K562 (cell line): ENCODE results near the gene RARG. TPM values are rescaled to one million over a fixed set of nuclear protein-coding genes. Genes with fewer than 3 reads are reported as not detected.

Source experiments
- FIP1L1 ChIP-seq: fragments of 200-400 bp; formaldehyde crosslinking; IDR thresholded peaks from 2 replicates; pipeline ENCODE4 v1.6.1; 2018; ENCODE audit warnings: mild to moderate bottlenecking, low read depth, low read length; ENCODE audit not compliant: poor library complexity, severe bottlenecking
- FOXK2 ChIP-seq, 2 experiments: fragments of 450-650 bp; IDR thresholded peaks in 1 of 2; conservative IDR thresholded peaks in 1 of 2; 2 replicates each; pipeline ENCODE4 v1.6.1; 2016; ENCODE audit warnings: low read depth in 2 of 2, mild to moderate bottlenecking in 1 of 2
- GATAD2B ChIP-seq: fragments of 450-650 bp; IDR thresholded peaks from 2 replicates; pipeline ENCODE4 v1.6.1; 2017; ENCODE audit warnings: mild to moderate bottlenecking, borderline replicate concordance
- GTF2F1 ChIP-seq: IDR thresholded peaks from 2 replicates; pipeline ENCODE4 v1.6.1; 2011; ENCODE audit warnings: low read depth, low read length, improper control_type of control experiment
- HDAC1 ChIP-seq, 2 experiments: fragments of 450-650 bp; IDR thresholded peaks; 2 replicates each; pipeline ENCODE4 v1.6.1; 2016 to 2017; ENCODE audit warnings: inconsistent platforms in 1 of 2, mild to moderate bottlenecking in 1 of 2, moderate library complexity in 1 of 2
- KLF1 ChIP-seq: fragments of 450-650 bp; IDR thresholded peaks from 2 replicates; pipeline ENCODE4 v1.6.1; 2016; ENCODE audit warnings: missing genetic modification characterization, missing compliant biosample characterization
- MBD2 ChIP-seq: sonication (generic); IDR thresholded peaks from 2 replicates; pipeline ENCODE4 v1.6.1; 2016; ENCODE audit warnings: low read depth, borderline replicate concordance
- MCM3 ChIP-seq: fragments of 450-650 bp; IDR thresholded peaks from 2 replicates; pipeline ENCODE4 v1.6.1; 2016
- MTA2 ChIP-seq: fragments of 450-650 bp; IDR thresholded peaks from 2 replicates; pipeline ENCODE4 v1.6.1; 2016; ENCODE audit warnings: low read depth
- NCOR1 ChIP-seq: fragments of 450-650 bp; IDR thresholded peaks from 2 replicates; pipeline ENCODE4 v1.6.1; 2016; ENCODE audit warnings: mild to moderate bottlenecking, moderate library complexity
- NEUROD1 ChIP-seq: fragments of 150-350 bp; IDR thresholded peaks from 2 replicates; pipeline ENCODE4 v1.6.1; 2014; ENCODE audit warnings: borderline replicate concordance, low read length, low read depth; ENCODE audit not compliant: partially characterized antibody
- NFE2L1 ChIP-seq: fragments of 450-650 bp; IDR thresholded peaks from 2 replicates; pipeline ENCODE4 v1.6.1; 2016; ENCODE audit warnings: missing genetic modification characterization, low read depth, mild to moderate bottlenecking, missing compliant biosample characterization, moderate library complexity, borderline replicate concordance
- NONO ChIP-seq, 2 experiments: fragments of 200-400 bp in 1 of 2; fragments of 450-650 bp in 1 of 2; formaldehyde crosslinking in 1 of 2; IDR thresholded peaks; 2 replicates each; pipeline ENCODE4 v1.6.1; 2017; ENCODE audit warnings: low read depth in 2 of 2, mild to moderate bottlenecking in 2 of 2, moderate library complexity in 2 of 2, low read length in 1 of 2
- PHF20 ChIP-seq: fragments of 450-650 bp; IDR thresholded peaks from 2 replicates; pipeline ENCODE4 v1.6.1; 2018; ENCODE audit not compliant: partially characterized antibody
- PTRF ChIP-seq: fragments of 450-650 bp; IDR thresholded peaks from 2 replicates; pipeline ENCODE4 v1.6.1; 2016; ENCODE audit warnings: mild to moderate bottlenecking, missing genetic modification characterization, missing compliant biosample characterization
- SUPT5H ChIP-seq: fragments of 450-650 bp; IDR thresholded peaks from 2 replicates; pipeline ENCODE4 v1.6.1; 2016
- ZC3H4 ChIP-seq: sonication (generic); formaldehyde crosslinking; IDR thresholded peaks from 2 replicates; pipeline ENCODE4 v1.9.0; 2021; ENCODE audit warnings: missing genetic modification reagents, borderline replicate concordance
- ZNF764 ChIP-seq: fragments of 250-450 bp; sonication (Bioruptor Pico); IDR thresholded peaks from 2 replicates; pipeline ENCODE4 v1.4.0; 2020; ENCODE audit warnings: low read depth, mild to moderate bottlenecking, moderate library complexity
- polyA plus RNA-seq, 8 experiments: library from polyadenylated mRNA; depleted of rRNA in 4 of 8; stranded (reverse) in 5 of 8; unstranded in 3 of 8; fragments of >200 nt; fragmentation: Nextera tagmentation in 2 of 8; fragmentation: Illumina TruSeq in 1 of 8; extraction: Ambion mirVana in 2 of 8; extraction: Trizol in 1 of 8; gene quantifications; 2 replicates each; pipeline versions ENCODE4 v1.2.1 to v1.2.3, GENCODE V29; 2011 to 2014; ENCODE audit warnings: inconsistent platforms in 1 of 8, missing spikeins in 1 of 8
- total RNA-seq, 7 experiments: library from RNA; depleted of rRNA in 6 of 7; stranded (reverse); fragments of >200 nt in 6 of 7; fragmentation: Illumina TruSeq in 2 of 7; extraction: Trizol in 2 of 7; gene quantifications; 2 replicates each; pipeline versions ENCODE4 v1.2.1 to v1.2.3, GENCODE V29; 2011 to 2021; ENCODE audit warnings: low replicate concordance in 1 of 7
- TF ChIP-seq, protein P1 (sequence below): conservative IDR thresholded peaks from 2 replicates; pipeline ENCODE4 v1.6.1; 2011; ENCODE audit warnings: low read depth, mild to moderate bottlenecking, low read length; ENCODE audit not compliant: control insufficient read depth
- TF ChIP-seq, protein P2 (sequence below): fragments of 450-650 bp; IDR thresholded peaks from 2 replicates; pipeline ENCODE4 v1.6.1; 2017; ENCODE audit warnings: antibody characterized with exemption, mild to moderate bottlenecking
- TF ChIP-seq, protein P3 (sequence below): fragments of 250-450 bp; sonication (Bioruptor Pico); IDR thresholded peaks from 2 replicates; pipeline ENCODE4 v1.8.0; 2022; ENCODE audit warnings: inconsistent platforms, mild to moderate bottlenecking, moderate library complexity, borderline replicate concordance

RARG gene
- total and polyA plus RNA-seq, 9 of the 15 experiments (the other 6 are each of a cell fraction or from before 2014, with no cell fraction given): 0.18 to 7.6 (median 3.8) TPM

DNA sequence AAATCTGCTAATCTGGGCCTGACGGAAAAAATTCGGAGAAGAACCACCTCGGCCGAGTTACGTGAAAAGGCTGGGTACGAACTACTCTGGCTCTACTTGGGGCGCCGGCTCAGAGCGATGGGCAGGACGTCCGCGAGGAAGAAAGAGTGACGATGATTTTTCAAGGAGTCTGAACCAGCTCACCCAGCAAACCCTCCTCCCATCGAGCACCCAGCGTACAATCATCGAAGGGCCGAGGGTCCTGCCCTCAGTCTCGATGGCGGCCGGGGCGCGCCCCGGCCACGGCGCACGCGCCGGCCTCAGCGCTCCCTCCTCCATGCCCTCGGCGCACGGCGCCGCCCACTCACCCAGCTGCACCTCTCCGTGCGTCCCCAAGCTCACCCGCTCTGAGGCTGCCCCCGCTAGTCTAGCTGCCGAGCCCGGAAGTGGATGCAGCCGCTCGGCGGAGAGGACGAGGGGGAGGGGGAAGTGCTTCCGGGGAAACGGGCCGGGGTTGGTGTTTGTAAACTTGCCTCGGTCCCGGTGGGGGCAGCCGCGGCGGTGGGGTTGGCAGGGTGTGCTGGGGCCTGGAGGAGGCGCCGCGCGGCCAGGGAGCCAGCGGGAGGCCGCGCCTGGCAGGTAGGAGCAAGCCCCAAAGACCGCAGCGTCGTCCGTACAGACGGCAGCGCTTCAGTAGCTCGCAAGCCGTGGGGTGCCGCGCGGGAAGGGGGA lies 51.6 kb downstream of the RARG start, which contains the start of the genes CSAD and ZNF740 (continued):
- peak; percentile 60 for TF ChIP-seq NCOR1
- TF ChIP-seq NEUROD1: peak; percentile 41
- peak in 1 of 2 experiments; percentile 43; a peak in 1 of 4 replicates for TF ChIP-seq HDAC1 (IDR thresholded peaks at IDR 0.05)
- TF ChIP-seq PTRF (tag): no peak
- TF ChIP-seq SUPT5H: peak; percentile 90
- TF ChIP-seq FOXK2 (conservative IDR thresholded peaks at IDR 0.05 in 1 of 2, IDR thresholded peaks at IDR 0.05 in 1 of 2; ENCODE audit: low read depth in 2 of 2): peak; percentile 95 to 98
- peak; percentile 91 for TF ChIP-seq FIP1L1
- peak; percentile 72 for TF ChIP-seq MTA2
- no peak for TF ChIP-seq NFE2L1 (tag)
- peak; percentile 13; the same call in 1 of the 2 replicates for TF ChIP-seq KLF1
- TF ChIP-seq GTF2F1: peak; percentile 49; the same call in 1 of the 2 replicates
- TF ChIP-seq MCM3: no peak
- TF ChIP-seq, protein P1, sequence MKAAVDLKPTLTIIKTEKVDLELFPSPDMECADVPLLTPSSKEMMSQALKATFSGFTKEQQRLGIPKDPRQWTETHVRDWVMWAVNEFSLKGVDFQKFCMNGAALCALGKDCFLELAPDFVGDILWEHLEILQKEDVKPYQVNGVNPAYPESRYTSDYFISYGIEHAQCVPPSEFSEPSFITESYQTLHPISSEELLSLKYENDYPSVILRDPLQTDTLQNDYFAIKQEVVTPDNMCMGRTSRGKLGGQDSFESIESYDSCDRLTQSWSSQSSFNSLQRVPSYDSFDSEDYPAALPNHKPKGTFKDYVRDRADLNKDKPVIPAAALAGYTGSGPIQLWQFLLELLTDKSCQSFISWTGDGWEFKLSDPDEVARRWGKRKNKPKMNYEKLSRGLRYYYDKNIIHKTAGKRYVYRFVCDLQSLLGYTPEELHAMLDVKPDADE: peak; percentile 54; the same call in 1 of the 2 replicates
- peak; percentile 76; the same call in 1 of the 2 replicates for TF ChIP-seq ZNF764 (CRISPR knock-in tag)
- peak; percentile 84 for TF ChIP-seq PHF20
- peak; percentile 66; the same call in 1 of the 2 replicates for TF ChIP-seq MBD2
- TF ChIP-seq NONO (IDR thresholded peaks at IDR 0.05; ENCODE audit: low read depth in 2 of 2, low read length in 1 of 2): peak in 1 of 2 experiments; percentile 57; a peak in 2 of 4 replicates
- TF ChIP-seq, protein P2, sequence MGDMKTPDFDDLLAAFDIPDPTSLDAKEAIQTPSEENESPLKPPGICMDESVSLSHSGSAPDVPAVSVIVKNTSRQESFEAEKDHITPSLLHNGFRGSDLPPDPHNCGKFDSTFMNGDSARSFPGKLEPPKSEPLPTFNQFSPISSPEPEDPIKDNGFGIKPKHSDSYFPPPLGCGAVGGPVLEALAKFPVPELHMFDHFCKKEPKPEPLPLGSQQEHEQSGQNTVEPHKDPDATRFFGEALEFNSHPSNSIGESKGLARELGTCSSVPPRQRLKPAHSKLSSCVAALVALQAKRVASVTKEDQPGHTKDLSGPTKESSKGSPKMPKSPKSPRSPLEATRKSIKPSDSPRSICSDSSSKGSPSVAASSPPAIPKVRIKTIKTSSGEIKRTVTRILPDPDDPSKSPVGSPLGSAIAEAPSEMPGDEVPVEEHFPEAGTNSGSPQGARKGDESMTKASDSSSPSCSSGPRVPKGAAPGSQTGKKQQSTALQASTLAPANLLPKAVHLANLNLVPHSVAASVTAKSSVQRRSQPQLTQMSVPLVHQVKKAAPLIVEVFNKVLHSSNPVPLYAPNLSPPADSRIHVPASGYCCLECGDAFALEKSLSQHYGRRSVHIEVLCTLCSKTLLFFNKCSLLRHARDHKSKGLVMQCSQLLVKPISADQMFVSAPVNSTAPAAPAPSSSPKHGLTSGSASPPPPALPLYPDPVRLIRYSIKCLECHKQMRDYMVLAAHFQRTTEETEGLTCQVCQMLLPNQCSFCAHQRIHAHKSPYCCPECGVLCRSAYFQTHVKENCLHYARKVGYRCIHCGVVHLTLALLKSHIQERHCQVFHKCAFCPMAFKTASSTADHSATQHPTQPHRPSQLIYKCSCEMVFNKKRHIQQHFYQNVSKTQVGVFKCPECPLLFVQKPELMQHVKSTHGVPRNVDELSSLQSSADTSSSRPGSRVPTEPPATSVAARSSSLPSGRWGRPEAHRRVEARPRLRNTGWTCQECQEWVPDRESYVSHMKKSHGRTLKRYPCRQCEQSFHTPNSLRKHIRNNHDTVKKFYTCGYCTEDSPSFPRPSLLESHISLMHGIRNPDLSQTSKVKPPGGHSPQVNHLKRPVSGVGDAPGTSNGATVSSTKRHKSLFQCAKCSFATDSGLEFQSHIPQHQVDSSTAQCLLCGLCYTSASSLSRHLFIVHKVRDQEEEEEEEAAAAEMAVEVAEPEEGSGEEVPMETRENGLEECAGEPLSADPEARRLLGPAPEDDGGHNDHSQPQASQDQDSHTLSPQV: peak; percentile 65; the same call in 1 of the 2 replicates
- TF ChIP-seq, protein P3, sequence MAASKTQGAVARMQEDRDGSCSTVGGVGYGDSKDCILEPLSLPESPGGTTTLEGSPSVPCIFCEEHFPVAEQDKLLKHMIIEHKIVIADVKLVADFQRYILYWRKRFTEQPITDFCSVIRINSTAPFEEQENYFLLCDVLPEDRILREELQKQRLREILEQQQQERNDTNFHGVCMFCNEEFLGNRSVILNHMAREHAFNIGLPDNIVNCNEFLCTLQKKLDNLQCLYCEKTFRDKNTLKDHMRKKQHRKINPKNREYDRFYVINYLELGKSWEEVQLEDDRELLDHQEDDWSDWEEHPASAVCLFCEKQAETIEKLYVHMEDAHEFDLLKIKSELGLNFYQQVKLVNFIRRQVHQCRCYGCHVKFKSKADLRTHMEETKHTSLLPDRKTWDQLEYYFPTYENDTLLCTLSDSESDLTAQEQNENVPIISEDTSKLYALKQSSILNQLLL (CRISPR knock-in tag): no peak
- TF ChIP-seq GATAD2B: no peak
- no peak for TF ChIP-seq ZC3H4 (CRISPR knock-in tag)
